Measurements from ENCODE around the gene EEF1A2. TPM values are rescaled to one million over a fixed set of nuclear protein-coding genes. Genes with fewer than 3 reads are reported as not detected.

The EEF1A2 gene
- total and polyA plus RNA-seq, 7 experiments from 2014 or later: 0.08 to 1.5 (median 0.53) TPM; not detected in 2

DNA sequence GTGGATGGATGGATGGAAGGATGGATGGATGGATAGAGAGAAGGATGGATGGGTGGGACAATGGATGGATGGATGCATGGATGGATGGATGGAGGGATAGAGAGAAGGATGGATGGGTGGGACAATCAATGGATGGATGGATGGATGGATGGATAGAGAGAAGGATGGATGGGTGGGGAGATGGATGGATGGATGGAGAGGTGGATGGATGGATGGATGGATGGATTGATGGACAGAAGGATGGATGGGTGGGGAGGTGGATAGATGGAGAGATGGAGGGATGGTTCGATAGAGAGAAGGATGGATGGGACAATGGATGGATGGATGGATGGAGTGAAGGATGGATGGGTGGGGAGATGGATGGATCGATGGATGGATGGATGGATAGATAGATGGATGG lies 6.4 kb downstream of the EEF1A2 start:
- no peak for DNase-seq
- no peak for ATAC-seq
- Mint-ChIP-seq H3K27me3 (peaks cover 0 to 27% (median 14%) of the 10 kb centered on the region in 5 donors), H3K27ac (peak overlapping the region in 1 of 9 donors; percentile 24), H3K4me1 (peaks cover 0 to 4% (median 0%) of the 10 kb centered on the region in 7 donors), H3K4me3 (no peak overlapping the region), H3K9me3 (peaks cover 0 to 12% (median 0%) of the 10 kb centered on the region in 11 donors), H3K36me3 (no peaks in the 10 kb centered on the region)
- ChIA-PET CTCF (no interaction called here), POLR2A (no interaction called here)
- H3K9me3 ChIP-seq (ENCODE audit: control insufficient read depth in 2 of 3, low read length in 3 of 3): no peaks in the 10 kb centered on the region
- intact Hi-C loops (cut with micrococcal nuclease): no loop called here
- H3K36me3 ChIP-seq (ENCODE audit: control insufficient read depth in 2 of 3, insufficient read depth in 3 of 3, low read length in 3 of 3): no peaks in the 10 kb centered on the region
- H3K4me1 ChIP-seq (ENCODE audit: control insufficient read depth in 2 of 2, insufficient read depth in 2 of 2, low read length in 2 of 2): peaks cover 0 to 2% of the 10 kb centered on the region in 2 donors
- H3K27me3 ChIP-seq (ENCODE audit: control insufficient read depth in 2 of 2, insufficient read depth in 2 of 2, low read length in 2 of 2): no peaks in the 10 kb centered on the region
- H3K4me3 ChIP-seq (ENCODE audit: low read length): no peak overlapping the region
- no peak overlapping the region for H3K27ac ChIP-seq (ENCODE audit: low read depth, low read length)

DNA sequence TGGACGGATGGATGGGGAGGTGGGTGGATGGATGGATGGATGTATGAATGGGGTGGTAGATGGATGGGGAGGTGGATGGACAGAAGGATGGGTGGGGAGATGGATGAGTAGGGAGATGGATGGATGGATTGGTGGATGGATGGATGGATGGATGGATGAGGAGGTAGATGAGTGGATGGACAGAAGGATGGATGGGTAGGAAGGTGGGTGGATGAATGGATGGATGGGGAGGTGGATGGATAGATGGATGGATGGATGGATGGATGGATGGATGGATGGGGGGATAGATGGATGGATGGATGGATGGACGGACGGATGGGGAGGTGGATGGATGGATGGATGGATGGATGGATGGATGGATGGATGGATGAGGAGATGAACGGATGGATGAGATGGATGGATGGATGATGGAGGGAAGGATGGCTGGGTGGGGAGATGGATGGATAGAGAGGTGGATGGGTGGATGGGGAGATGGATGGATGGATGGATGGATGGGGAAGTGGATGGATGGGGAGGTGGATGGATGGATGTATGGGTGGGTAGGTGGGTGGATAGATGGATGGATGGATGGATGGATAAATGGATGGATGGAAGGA lies 7.2 kb downstream of the EEF1A2 start:
- POLR2A ChIA-PET: no interaction called here
- Mint-ChIP-seq H3K27me3 (peaks cover 0 to 23% (median 9%) of the 10 kb centered on the region in 5 donors), H3K4me3 (no peak overlapping the region), H3K4me1 (peaks cover 0 to 4% (median 0%) of the 10 kb centered on the region in 7 donors), H3K9me3 (peaks cover 0 to 12% (median 0%) of the 10 kb centered on the region in 11 donors), H3K27ac (peak overlapping the region in 1 of 9 donors; percentile 24), H3K36me3 (no peaks in the 10 kb centered on the region)
- no peaks in the 10 kb centered on the region for H3K27me3 ChIP-seq (ENCODE audit: control insufficient read depth in 2 of 2, insufficient read depth in 2 of 2, low read length in 2 of 2)
- H3K36me3 ChIP-seq (ENCODE audit: control insufficient read depth in 2 of 3, insufficient read depth in 3 of 3, low read length in 3 of 3): no peaks in the 10 kb centered on the region
- no peak overlapping the region for H3K27ac ChIP-seq (ENCODE audit: low read depth, low read length)
- CTCF ChIA-PET: no interaction called here
- ATAC-seq: no peak
- H3K4me3 ChIP-seq (ENCODE audit: low read length): no peak overlapping the region
- H3K4me1 ChIP-seq (ENCODE audit: control insufficient read depth in 2 of 2, insufficient read depth in 2 of 2, low read length in 2 of 2): peaks cover 0 to 2% of the 10 kb centered on the region in 2 donors
- DNase-seq: no peak
- no peaks in the 10 kb centered on the region for H3K9me3 ChIP-seq (ENCODE audit: control insufficient read depth in 2 of 3, low read length in 3 of 3)
- intact Hi-C loops (cut with micrococcal nuclease): no loop called here

DNA sequence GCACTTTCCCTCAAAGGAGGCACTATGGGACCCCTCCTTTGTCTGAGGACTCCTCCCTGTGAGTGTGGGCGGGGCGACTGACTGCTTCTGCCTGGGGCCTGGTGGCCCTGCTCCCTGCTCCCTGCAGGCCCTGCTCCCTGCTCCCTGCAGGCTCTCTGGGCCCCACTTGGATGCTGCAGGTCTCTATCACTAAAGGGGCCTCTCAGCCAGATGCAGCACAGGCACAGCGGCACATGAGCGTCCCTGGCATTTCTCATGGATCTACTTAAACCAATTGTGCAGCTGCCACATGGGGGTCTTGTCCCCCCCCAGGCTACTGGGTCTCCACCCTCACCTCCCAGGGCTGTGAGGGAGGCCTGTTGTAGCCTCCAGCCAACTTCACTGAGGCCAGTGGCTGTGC lies 7.8 kb downstream of the EEF1A2 start:
- no peak for DNase-seq
- ChIA-PET CTCF (no interaction called here), POLR2A (no interaction called here)
- peaks cover 0 to 26% (median 9%) of the 10 kb centered on the region in 5 donors for H3K27me3 Mint-ChIP-seq
- no peaks in the 10 kb centered on the region for H3K27me3 ChIP-seq (ENCODE audit: control insufficient read depth in 2 of 2, insufficient read depth in 2 of 2, low read length in 2 of 2)
- intact Hi-C loops (cut with micrococcal nuclease): no loop called here
- no peaks in the 10 kb centered on the region for H3K36me3 ChIP-seq (ENCODE audit: control insufficient read depth in 2 of 3, insufficient read depth in 3 of 3, low read length in 3 of 3)
- H3K27ac Mint-ChIP-seq: no peak overlapping the region
- H3K27ac ChIP-seq (ENCODE audit: low read depth, low read length): no peak overlapping the region
- no peaks in the 10 kb centered on the region for H3K9me3 ChIP-seq (ENCODE audit: control insufficient read depth in 2 of 3, low read length in 3 of 3)
- H3K4me1 ChIP-seq (ENCODE audit: control insufficient read depth in 2 of 2, insufficient read depth in 2 of 2, low read length in 2 of 2): no peaks in the 10 kb centered on the region
- H3K36me3 Mint-ChIP-seq: no peaks in the 10 kb centered on the region
- H3K4me3 ChIP-seq (ENCODE audit: low read length): no peak overlapping the region
- peaks cover 0 to 4% (median 0%) of the 10 kb centered on the region in 7 donors for H3K4me1 Mint-ChIP-seq
- H3K4me3 Mint-ChIP-seq: no peak overlapping the region
- H3K9me3 Mint-ChIP-seq: peaks cover 0 to 12% (median 0%) of the 10 kb centered on the region in 11 donors
- ATAC-seq: no peak

DNA sequence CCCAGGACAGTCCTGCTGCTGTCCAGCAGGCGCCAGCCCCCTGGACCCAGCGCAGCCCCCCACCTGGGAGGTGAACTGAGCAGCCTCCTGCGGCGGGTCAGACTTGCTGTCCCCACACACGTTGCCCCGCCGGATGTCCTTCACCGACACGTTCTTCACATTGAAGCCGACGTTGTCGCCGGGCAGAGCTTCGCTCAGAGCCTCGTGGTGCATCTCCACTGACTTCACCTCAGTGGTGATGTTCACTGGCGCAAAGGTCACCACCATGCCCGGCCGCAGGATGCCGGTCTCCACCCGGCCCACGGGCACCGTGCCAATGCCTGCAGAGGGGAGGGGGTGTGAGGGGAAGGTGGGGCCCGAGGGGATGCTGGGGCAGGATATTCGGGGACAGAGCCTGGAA lies 8.5 kb downstream of the EEF1A2 start:
- ChIA-PET CTCF (no interaction called here), POLR2A (no interaction called here)
- H3K4me3 Mint-ChIP-seq: no peak overlapping the region
- no peaks in the 10 kb centered on the region for H3K36me3 Mint-ChIP-seq
- peaks cover 0 to 12% (median 0%) of the 10 kb centered on the region in 11 donors for H3K9me3 Mint-ChIP-seq
- no peak overlapping the region for H3K27ac Mint-ChIP-seq
- H3K4me1 ChIP-seq (ENCODE audit: control insufficient read depth in 2 of 2, insufficient read depth in 2 of 2, low read length in 2 of 2): no peaks in the 10 kb centered on the region
- H3K27me3 ChIP-seq (ENCODE audit: control insufficient read depth in 2 of 2, insufficient read depth in 2 of 2, low read length in 2 of 2): no peaks in the 10 kb centered on the region
- H3K9me3 ChIP-seq (ENCODE audit: control insufficient read depth in 2 of 3, low read length in 3 of 3): no peaks in the 10 kb centered on the region
- peaks cover 0 to 31% (median 11%) of the 10 kb centered on the region in 5 donors for H3K27me3 Mint-ChIP-seq
- no peak overlapping the region for H3K27ac ChIP-seq (ENCODE audit: low read depth, low read length)
- no peaks in the 10 kb centered on the region for H3K4me1 Mint-ChIP-seq
- intact Hi-C loops (cut with micrococcal nuclease): no loop called here
- ATAC-seq: no peak
- no peaks in the 10 kb centered on the region for H3K36me3 ChIP-seq (ENCODE audit: control insufficient read depth in 2 of 3, insufficient read depth in 3 of 3, low read length in 3 of 3)
- no peak overlapping the region for H3K4me3 ChIP-seq (ENCODE audit: low read length)
- no peak for DNase-seq

DNA sequence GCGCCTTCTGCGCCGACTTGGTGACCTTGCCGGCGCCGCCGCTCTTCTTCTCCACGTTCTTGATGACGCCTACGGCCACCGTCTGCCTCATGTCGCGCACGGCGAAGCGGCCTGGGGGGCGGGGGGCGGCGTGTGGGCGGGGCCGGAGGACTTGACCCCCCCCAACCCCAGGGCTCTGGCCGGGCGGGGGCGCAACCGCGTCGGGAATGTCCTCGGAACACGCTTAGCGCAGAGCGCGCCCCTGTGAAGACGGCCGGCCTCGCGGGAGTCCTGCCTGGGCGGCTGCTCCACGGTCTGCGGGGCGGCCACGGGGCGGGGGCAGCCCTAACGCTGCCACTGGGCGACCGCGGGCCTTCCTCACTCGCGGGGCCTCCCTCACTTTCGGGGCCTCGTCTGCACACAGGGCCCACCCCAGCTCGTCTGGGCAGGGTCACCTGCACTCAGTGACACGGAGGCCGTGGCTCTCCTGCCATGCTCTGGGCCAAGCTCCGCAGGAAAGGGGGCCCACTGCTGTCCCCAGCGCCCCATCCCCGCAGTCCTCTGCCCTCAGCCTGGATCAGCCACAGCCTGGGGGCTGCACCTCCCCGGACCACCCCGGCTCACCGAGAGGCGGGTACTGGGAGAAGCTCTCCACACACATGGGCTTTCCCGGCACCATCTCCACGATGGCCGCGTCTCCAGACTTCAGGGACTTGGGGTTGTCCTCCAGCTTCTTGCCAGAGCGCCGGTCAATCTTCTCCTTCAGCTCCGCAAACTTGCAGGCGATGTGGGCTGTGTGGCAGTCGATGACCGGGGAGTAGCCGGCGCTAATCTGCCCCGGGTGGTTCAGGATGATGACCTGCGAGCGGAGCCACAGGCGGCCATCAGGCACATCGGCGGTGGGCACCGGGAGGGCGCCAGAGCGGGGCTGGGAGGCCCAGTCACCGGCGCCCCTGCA lies 10.3 kb downstream of the EEF1A2 start:
- Histone ChIP-seq H3K4me3 (ENCODE audit: low read length) (no peak overlapping the region), H3K4me1 (ENCODE audit: control insufficient read depth in 2 of 2, insufficient read depth in 2 of 2, low read length in 2 of 2) (no peaks in the 10 kb centered on the region), H3K27ac (ENCODE audit: low read depth, low read length) (no peak overlapping the region), H3K36me3 (ENCODE audit: control insufficient read depth in 2 of 3, insufficient read depth in 3 of 3, low read length in 3 of 3) (no peaks in the 10 kb centered on the region), H3K9me3 (ENCODE audit: control insufficient read depth in 2 of 3, low read length in 3 of 3) (no peaks in the 10 kb centered on the region), H3K27me3 (ENCODE audit: control insufficient read depth in 2 of 2, insufficient read depth in 2 of 2, low read length in 2 of 2) (no peaks in the 10 kb centered on the region)
- H3K36me3 Mint-ChIP-seq: no peaks in the 10 kb centered on the region
- H3K27ac Mint-ChIP-seq: no peak overlapping the region
- no peak overlapping the region for H3K4me3 Mint-ChIP-seq
- H3K4me1 Mint-ChIP-seq: no peaks in the 10 kb centered on the region
- peaks cover 0 to 34% (median 11%) of the 10 kb centered on the region in 5 donors for H3K27me3 Mint-ChIP-seq
- POLR2A ChIA-PET: no interaction called here
- ATAC-seq (no peak), DNase-seq (no peak)
- intact Hi-C loops (cut with micrococcal nuclease): no loop called here
- CTCF ChIA-PET: no interaction called here
- peaks cover 0 to 12% (median 0%) of the 10 kb centered on the region in 11 donors for H3K9me3 Mint-ChIP-seq

- no peaks in the 10 kb centered on the region for H3K36me3 ChIP-seq (ENCODE audit: control insufficient read depth in 2 of 3, insufficient read depth in 3 of 3, low read length in 3 of 3)
- H3K4me1 Mint-ChIP-seq: peaks cover 0 to 2% (median 0%) of the 10 kb centered on the region in 7 donors
- intact Hi-C loops (cut with micrococcal nuclease): no loop called here
- DNase-seq: no peak
- H3K9me3 ChIP-seq (ENCODE audit: control insufficient read depth in 2 of 3, low read length in 3 of 3): no peaks in the 10 kb centered on the region
- peaks cover 0 to 12% (median 0%) of the 10 kb centered on the region in 11 donors for H3K9me3 Mint-ChIP-seq
- no peak overlapping the region for H3K27ac ChIP-seq (ENCODE audit: low read depth, low read length)
- ChIA-PET POLR2A (no interaction called here), CTCF (no interaction called here)
- no peaks in the 10 kb centered on the region for H3K27me3 ChIP-seq (ENCODE audit: control insufficient read depth in 2 of 2, insufficient read depth in 2 of 2, low read length in 2 of 2)
- H3K27ac Mint-ChIP-seq: no peak overlapping the region
- no peaks in the 10 kb centered on the region for H3K4me1 ChIP-seq (ENCODE audit: control insufficient read depth in 2 of 2, insufficient read depth in 2 of 2, low read length in 2 of 2)
- H3K4me3 ChIP-seq (ENCODE audit: low read length): no peak overlapping the region
- H3K36me3 Mint-ChIP-seq: no peaks in the 10 kb centered on the region
- ATAC-seq: no peak
- H3K4me3 Mint-ChIP-seq: peak overlapping the region in 1 of 10 donors; percentile 7
- H3K27me3 Mint-ChIP-seq: peaks cover 2 to 37% (median 14%) of the 10 kb centered on the region in 5 donors
These were observed 11.1 kb downstream of the EEF1A2 start for GRCh38 chr20:63487781-63488241.
